ENCODE measurements around the gene RAD18. TPM values are rescaled to one million over a fixed set of nuclear protein-coding genes. Genes with fewer than 3 reads are reported as not detected.

The RAD18 gene
- polyA plus RNA-seq, 1 experiment = 10.7 TPM

GRCh38 chr3:8909160-8909559 lies 54.1 kb downstream of the RAD18 start:
- H3K27me3 ChIP-seq (ENCODE audit: control insufficient read depth, insufficient read depth, low read length) = no peaks in the 10 kb centered on the region
- DNase-seq (ENCODE audit: low read depth, low spot score) = no peak
- TF ChIP-seq CTCF (IDR thresholded peaks at IDR 0.05; ENCODE audit: low read depth, low read length) = no peak
- POLR2A ChIA-PET = no interaction called here
- H3K27ac ChIP-seq (ENCODE audit: low read depth, low read length) = no peak overlapping the region
- CTCF ChIA-PET = no interaction called here
- H3K9me3 ChIP-seq (ENCODE audit: control insufficient read depth, insufficient read depth, low read length) = no peaks in the 10 kb centered on the region
- no peak overlapping the region for H3K4me3 ChIP-seq (ENCODE audit: low read depth, low read length)

- H3K9me3 ChIP-seq (ENCODE audit: control insufficient read depth, insufficient read depth, low read length) = no peaks in the 10 kb centered on the region
- H3K27me3 ChIP-seq (ENCODE audit: control insufficient read depth, insufficient read depth, low read length) = no peaks in the 10 kb centered on the region
- no peak for TF ChIP-seq CTCF (IDR thresholded peaks at IDR 0.05; ENCODE audit: low read depth, low read length)
- DNase-seq (ENCODE audit: low read depth, low spot score) = no peak
- no peak overlapping the region for H3K27ac ChIP-seq (ENCODE audit: low read depth, low read length)
- POLR2A ChIA-PET = no interaction called here
- H3K4me3 ChIP-seq (ENCODE audit: low read depth, low read length) = no peak overlapping the region
- CTCF ChIA-PET = interaction anchor here (0.6 to 1.9 kb wide), 4 partner anchors 10 to 1190 kb away, joined by 4 to 11 read pairs (median 4); no protein-coding TSS in a partner anchor
Measured at GRCh38 chr3:8903191-8903590, 60.1 kb downstream of the RAD18 start.

- Histone ChIP-seq H3K27ac (ENCODE audit: low read depth, low read length) (no peak overlapping the region), H3K27me3 (ENCODE audit: control insufficient read depth, insufficient read depth, low read length) (no peaks in the 10 kb centered on the region), H3K9me3 (ENCODE audit: control insufficient read depth, insufficient read depth, low read length) (no peaks in the 10 kb centered on the region), H3K4me3 (ENCODE audit: low read depth, low read length) (no peak overlapping the region)
- DNase-seq (ENCODE audit: low read depth, low spot score) = no peak
- ChIA-PET POLR2A (interaction anchor here (1.0 to 1.5 kb wide), 2 partner anchors 12 to 132 kb away, joined by 3 read pairs; partner anchors contain the start of gene OXTR), CTCF (interaction anchor here (1.5 to 3.6 kb wide), 2 partner anchors 12 to 132 kb away, joined by 7 to 17 read pairs; partner anchors contain the start of gene OXTR)
- TF ChIP-seq CTCF (IDR thresholded peaks at IDR 0.05; ENCODE audit: low read depth, low read length) = no peak
Measured at GRCh38 chr3:8900869-8901268, 62.4 kb downstream of the RAD18 start.

GRCh38 chr3:8899876-8900460 lies 63.3 kb downstream of the RAD18 start:
- POLR2A ChIA-PET = interaction anchor here (1.0 to 1.5 kb wide), 2 partner anchors 12 to 131 kb away, joined by 3 read pairs; partner anchors contain the start of gene OXTR
- 0 out of 2 replicates have a peak, but pooled peaks have one; percentile 22 for TF ChIP-seq CTCF (IDR thresholded peaks at IDR 0.05; ENCODE audit: low read depth, low read length)
- CTCF ChIA-PET = interaction anchor here (0.9 to 3.6 kb wide), 4 partner anchors 11 to 236 kb away, joined by 3 to 17 read pairs (median 5); partner anchors contain the start of gene OXTR
- Histone ChIP-seq H3K4me3 (ENCODE audit: low read depth, low read length) (no peak overlapping the region), H3K9me3 (ENCODE audit: control insufficient read depth, insufficient read depth, low read length) (no peaks in the 10 kb centered on the region), H3K27ac (ENCODE audit: low read depth, low read length) (no peak overlapping the region), H3K27me3 (ENCODE audit: control insufficient read depth, insufficient read depth, low read length) (no peaks in the 10 kb centered on the region)
- peak; percentile 29 for DNase-seq (ENCODE audit: low read depth, low spot score)

- TF ChIP-seq CTCF (IDR thresholded peaks at IDR 0.05; ENCODE audit: low read depth, low read length) = no peak
- Histone ChIP-seq H3K4me3 (ENCODE audit: low read depth, low read length) (no peak overlapping the region), H3K27me3 (ENCODE audit: control insufficient read depth, insufficient read depth, low read length) (no peaks in the 10 kb centered on the region), H3K9me3 (ENCODE audit: control insufficient read depth, insufficient read depth, low read length) (no peaks in the 10 kb centered on the region), H3K27ac (ENCODE audit: low read depth, low read length) (no peak overlapping the region)
- CTCF ChIA-PET = no interaction called here
- POLR2A ChIA-PET = no interaction called here
- DNase-seq (ENCODE audit: low read depth, low spot score) = no peak
Measured at GRCh38 chr3:8895829-8896228, 67.4 kb downstream of the RAD18 start.
